GM23248 (cell line): ENCODE results near the gene SEC24D. TPM values are rescaled to one million over a fixed set of nuclear protein-coding genes. Genes with fewer than 3 reads are reported as not detected.
A peak's percentile ranks its signal among the peaks of the same experiment; 100 is the strongest.

Experiments used
- DNase-seq: peaks from one replicate; pipeline ENCODE4 v3.0.0-alpha.2; 2015
- H2AFZ ChIP-seq: fragments of 200-600 bp; sonication (generic); 2 replicates; pipeline ENCODE4 v1.6.1; 2016; ENCODE audit warnings: antibody characterized with exemption
- H3F3A ChIP-seq: fragments of 200-600 bp; sonication (generic); 2 replicates; pipeline ENCODE4 v1.6.1; 2016; ENCODE audit warnings: mild to moderate bottlenecking, antibody characterized with exemption, mixed run types; ENCODE audit not compliant: insufficient read depth
- H3K27ac ChIP-seq: fragments of 200-600 bp; sonication (generic); 2 replicates; pipeline ENCODE4 v1.5.1; 2016; ENCODE audit warnings: mild to moderate bottlenecking
- H3K27me3 ChIP-seq: fragments of 200-600 bp; sonication (generic); replicated peaks from 2 replicates; pipeline ENCODE4 v1.6.1; 2016; ENCODE audit warnings: mild to moderate bottlenecking; ENCODE audit not compliant: insufficient read depth
- H3K36me3 ChIP-seq: fragments of 200-600 bp; sonication (generic); 2 replicates; pipeline ENCODE4 v1.6.1; 2016; ENCODE audit warnings: low read depth, mild to moderate bottlenecking
- H3K4me1 ChIP-seq: fragments of 200-600 bp; sonication (generic); 2 replicates; pipeline ENCODE4 v1.6.1; 2016; ENCODE audit warnings: mild to moderate bottlenecking; ENCODE audit not compliant: insufficient read depth
- H3K4me2 ChIP-seq: fragments of 200-600 bp; sonication (generic); one replicate; pipeline ENCODE4 v1.6.1; 2016; ENCODE audit warnings: mild to moderate bottlenecking; ENCODE audit not compliant: unreplicated experiment
- H3K4me3 ChIP-seq: fragments of 200-600 bp; sonication (generic); 2 replicates; pipeline ENCODE4 v1.5.1; 2016; ENCODE audit warnings: mild to moderate bottlenecking
- H3K79me2 ChIP-seq: fragments of 200-600 bp; sonication (generic); 2 replicates; pipeline ENCODE4 v1.6.1; 2016; ENCODE audit warnings: mild to moderate bottlenecking; ENCODE audit not compliant: insufficient read depth
- H3K9ac ChIP-seq: fragments of 200-600 bp; sonication (generic); 2 replicates; pipeline ENCODE4 v1.6.1; 2016; ENCODE audit warnings: mild to moderate bottlenecking
- H3K9me2 ChIP-seq: fragments of 200-600 bp; sonication (generic); 2 replicates; pipeline ENCODE4 v1.6.1; 2016; ENCODE audit warnings: mixed run types, mild to moderate bottlenecking, moderate library complexity; ENCODE audit not compliant: insufficient read depth
- H3K9me3 ChIP-seq: fragments of 200-600 bp; sonication (generic); one replicate; pipeline ENCODE4 v1.6.1; 2017; ENCODE audit warnings: low read depth
- H4K20me1 ChIP-seq: fragments of 200-600 bp; sonication (generic); 2 replicates; pipeline ENCODE4 v1.6.0; 2016; ENCODE audit not compliant: insufficient read depth
- EZH2 ChIP-seq: fragments of 200-600 bp; sonication (generic); IDR thresholded peaks from 2 replicates; pipeline ENCODE4 v1.6.1; 2018; ENCODE audit warnings: antibody characterized with exemption, mild to moderate bottlenecking; ENCODE audit not compliant: insufficient read depth, poor library complexity, severe bottlenecking
- EZH2phosphoT487 ChIP-seq: fragments of 200-600 bp; sonication (generic); IDR thresholded peaks from 2 replicates; pipeline ENCODE4 v1.6.1; 2018; ENCODE audit warnings: antibody characterized with exemption, moderate library complexity, mild to moderate bottlenecking, low read depth; ENCODE audit not compliant: insufficient read depth
- WGBS, 2 experiments: methylation state at CpG; one replicate each; pipeline ENCODE4 v1.1.6; 2015 to 2017; ENCODE audit warnings: low lambda C conversion rate in 2 of 2, low coverage in 1 of 2; ENCODE audit errors: missing lambda C conversion rate in 2 of 2; 5-methylcytosine and 5-hydroxymethylcytosine counted together
- in situ Hi-C: fragments of 300-500 bp; cut with MboI; formaldehyde crosslinking; loops from 2 replicates; pipeline ENCODE4 v1.15.0; 2020
- polyA plus RNA-seq: library from polyadenylated mRNA; unstranded; fragments of >200 nt; fragmentation: Nextera tagmentation; extraction: Ambion mirVana; gene quantifications from 2 replicates; pipeline ENCODE4 v1.2.1, GENCODE V29; 2016
- total RNA-seq: library from RNA; depleted of rRNA; stranded (reverse); fragments of >200 nt; shearing (Covaris generic); gene quantifications from 2 replicates; pipeline ENCODE4 v1.2.3, GENCODE V29; 2014

The SEC24D gene
- total and polyA plus RNA-seq, 2 experiments from 2014 or later: 136 to 148 TPM

DNA sequence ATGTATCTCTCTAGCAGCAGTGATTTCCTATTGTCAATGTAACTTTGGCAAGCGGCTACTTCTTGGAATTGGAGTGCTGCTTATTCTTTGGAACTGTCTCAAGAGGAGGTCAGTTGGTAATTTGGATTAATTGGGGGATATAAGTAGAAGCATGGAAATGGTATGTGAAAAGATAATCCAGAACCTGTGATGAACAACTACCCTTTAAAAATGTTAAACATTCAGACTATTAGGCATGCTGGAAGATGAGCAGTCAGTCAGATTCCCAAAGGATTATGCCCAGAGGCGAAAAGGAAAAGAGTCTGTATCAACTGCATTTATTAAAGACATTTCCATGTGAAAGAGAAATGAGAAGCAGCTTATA, 62.5 kb downstream of the SEC24D start:
- H3K4me2 ChIP-seq: peak overlapping the region; percentile 48
- H3K4me3 ChIP-seq: no peak overlapping the region
- peaks cover 51% of the 10 kb centered on the region for H3K4me1 ChIP-seq
- TF ChIP-seq EZH2phosphoT487 (no peak), EZH2 (no peak)
- peaks cover 94% of the 10 kb centered on the region for H3F3A ChIP-seq
- peaks cover 32% of the 10 kb centered on the region for H3K36me3 ChIP-seq
- 0 out of 2 replicates have a peak, but pooled peaks cover 4% of the 10 kb centered on the region for H4K20me1 ChIP-seq
- in situ Hi-C loops: loop anchor here (25.0 kb wide), 1 partner anchor 189 kb away; no protein-coding TSS in a partner anchor
- no peaks in the 10 kb centered on the region for H3K27me3 ChIP-seq
- 0 out of 2 replicates have a peak overlapping the region, but pooled peaks have one; percentile 15 for H3K9ac ChIP-seq
- DNase-seq: peak; percentile 46
- peak overlapping the region; percentile 56 for H3K27ac ChIP-seq
- no peaks in the 10 kb centered on the region for H3K9me2 ChIP-seq
- peaks cover 83% of the 10 kb centered on the region for H3K79me2 ChIP-seq
- no peak overlapping the region for H2AFZ ChIP-seq
- 35 to 38% methylated on average over 2 of the region's 2 CpGs for WGBS, 2 experiments
- no peaks in the 10 kb centered on the region for H3K9me3 ChIP-seq

DNA sequence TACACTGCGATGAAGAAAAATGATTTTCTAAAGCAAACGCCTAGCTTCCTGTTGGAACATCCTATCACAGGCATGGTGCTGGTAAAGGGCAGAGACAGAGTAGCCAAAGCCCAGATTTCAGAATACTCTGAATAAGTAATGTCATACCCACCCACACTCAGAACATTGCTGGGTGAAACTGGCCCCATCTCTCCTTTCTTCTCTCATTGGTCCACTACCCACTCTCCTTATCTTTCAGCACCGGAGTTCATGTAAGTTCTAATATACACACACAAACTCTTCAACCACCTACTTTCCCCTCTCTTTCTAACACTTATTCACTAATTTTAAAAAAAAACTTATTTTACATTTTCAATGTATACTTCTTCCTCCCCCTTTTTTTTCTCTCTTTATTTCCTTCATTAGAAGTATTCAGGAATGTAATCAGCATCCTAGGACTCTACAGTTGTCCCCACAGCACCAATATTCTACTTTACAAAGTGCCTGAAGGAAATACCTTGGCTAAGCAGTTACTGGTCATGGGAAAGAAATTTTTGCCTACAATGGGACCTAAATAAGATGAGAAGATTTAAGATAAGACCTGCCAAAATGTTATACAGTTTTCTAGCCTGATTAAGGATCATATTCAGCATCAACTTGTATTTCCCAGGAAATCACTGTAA, 63.0 kb downstream of the SEC24D start:
- Histone ChIP-seq H3K9me2 (no peaks in the 10 kb centered on the region), H3F3A (peaks cover 92% of the 10 kb centered on the region), H3K36me3 (peaks cover 34% of the 10 kb centered on the region), H3K9ac (peak overlapping the region; percentile 15; the same call in 1 of the 2 replicates), H3K9me3 (no peaks in the 10 kb centered on the region), H4K20me1 (0 out of 2 replicates have a peak, but pooled peaks cover 4% of the 10 kb centered on the region), H3K4me2 (peak overlapping the region; percentile 48), H3K4me1 (peaks cover 51% of the 10 kb centered on the region), H3K27me3 (no peaks in the 10 kb centered on the region), H3K27ac (peak overlapping the region; percentile 56), H2AFZ (no peak overlapping the region), H3K79me2 (peaks cover 83% of the 10 kb centered on the region), H3K4me3 (peak overlapping the region; percentile 17; the same call in 1 of the 2 replicates)
- WGBS, 2 experiments: 8 to 21% methylated on average over 3 of the region's 3 CpGs
- peak; percentile 55 for DNase-seq
- in situ Hi-C loops: loop anchor here (25.0 kb wide), 1 partner anchor 189 kb away; no protein-coding TSS in a partner anchor
- TF ChIP-seq EZH2phosphoT487: no peak
- TF ChIP-seq EZH2: no peak

DNA sequence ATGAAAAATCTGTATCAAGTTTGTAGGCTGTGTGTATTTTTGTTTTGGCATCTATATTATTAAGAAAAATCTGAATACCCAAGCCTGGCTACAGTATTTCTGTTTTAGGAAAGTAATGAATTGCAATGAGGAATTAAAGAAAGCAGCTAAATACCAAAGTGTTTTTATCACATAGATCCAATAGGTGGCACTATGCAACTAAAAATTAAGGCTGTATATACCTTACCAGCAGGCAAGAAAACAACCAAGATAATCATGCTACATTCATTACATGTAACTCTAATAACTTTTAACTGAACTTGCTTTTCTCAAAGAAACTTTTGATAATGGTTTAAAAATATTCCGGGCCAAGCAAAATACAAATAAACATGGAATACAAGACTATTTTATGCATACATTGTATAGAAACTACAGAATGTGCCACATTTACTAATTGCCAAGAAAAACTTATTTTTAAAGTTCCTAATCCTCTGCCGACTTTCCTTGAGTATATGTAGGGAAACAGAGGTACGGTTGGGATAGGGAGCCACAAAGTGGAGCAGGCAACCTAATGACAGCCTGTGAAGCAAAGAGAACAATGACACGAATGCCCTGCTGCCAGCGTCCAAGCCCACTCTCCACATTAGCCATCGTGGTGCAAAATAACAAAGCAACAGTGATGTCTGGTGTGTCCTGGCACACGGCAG, 63.7 kb downstream of the SEC24D start:
- in situ Hi-C loops: loop anchor here (25.0 kb wide), 1 partner anchor 190 kb away; no protein-coding TSS in a partner anchor
- H3K27ac ChIP-seq: peak overlapping the region; percentile 56
- no peaks in the 10 kb centered on the region for H3K27me3 ChIP-seq
- H3K4me2 ChIP-seq: peak overlapping the region; percentile 48
- peak overlapping the region; percentile 15; the same call in 1 of the 2 replicates for H3K9ac ChIP-seq
- H3K9me3 ChIP-seq: no peaks in the 10 kb centered on the region
- H3K4me3 ChIP-seq: peak overlapping the region; percentile 17; the same call in 1 of the 2 replicates
- 21 to 23% methylated on average over 7 of the region's 7 CpGs for WGBS, 2 experiments
- H3K9me2 ChIP-seq: no peaks in the 10 kb centered on the region
- H3F3A ChIP-seq: peaks cover 92% of the 10 kb centered on the region
- peaks cover 51% of the 10 kb centered on the region for H3K4me1 ChIP-seq
- no peak overlapping the region for H2AFZ ChIP-seq
- peaks cover 89% of the 10 kb centered on the region for H3K79me2 ChIP-seq
- H4K20me1 ChIP-seq: 0 out of 2 replicates have a peak, but pooled peaks cover 4% of the 10 kb centered on the region
- peaks cover 41% of the 10 kb centered on the region for H3K36me3 ChIP-seq
- no peak for TF ChIP-seq EZH2phosphoT487
- TF ChIP-seq EZH2: no peak
- peak; percentile 72 for DNase-seq

DNA sequence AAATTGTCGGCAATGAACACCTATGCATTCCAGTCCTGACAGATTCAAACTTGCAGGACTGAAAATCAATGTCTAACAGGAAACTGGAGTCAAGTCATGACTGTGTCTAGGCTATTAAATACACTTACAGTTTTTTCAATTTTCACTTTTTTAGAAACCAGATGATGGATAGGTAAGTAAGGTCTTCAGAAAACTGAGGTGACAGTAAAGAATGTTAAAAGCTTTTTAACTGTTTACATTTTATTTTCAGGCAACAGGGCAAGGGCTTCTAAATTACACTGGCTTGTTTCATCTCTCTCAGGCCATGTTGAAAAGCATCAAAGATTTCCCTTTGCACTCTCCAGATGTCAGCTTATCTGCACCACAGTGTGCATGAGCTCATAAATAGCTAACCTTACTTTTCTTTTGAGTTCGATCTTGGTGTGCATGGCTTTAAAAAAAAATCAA, 65.2 kb downstream of the SEC24D start:
- Histone ChIP-seq H3K4me2 (no peak overlapping the region), H3F3A (peaks cover 94% of the 10 kb centered on the region), H3K9me3 (no peaks in the 10 kb centered on the region), H3K9me2 (no peaks in the 10 kb centered on the region), H3K27ac (0 out of 2 replicates have a peak overlapping the region, but pooled peaks have one; percentile 1), H3K4me1 (peaks cover 55% of the 10 kb centered on the region), H3K79me2 (peaks cover 83% of the 10 kb centered on the region), H3K27me3 (no peaks in the 10 kb centered on the region), H2AFZ (no peak overlapping the region), H4K20me1 (0 out of 2 replicates have a peak, but pooled peaks cover 4% of the 10 kb centered on the region), H3K9ac (no peak overlapping the region), H3K36me3 (peaks cover 53% of the 10 kb centered on the region), H3K4me3 (no peak overlapping the region)
- WGBS, 2 experiments: 99 to 100% methylated on average over 2 of the region's 2 CpGs
- no peak for TF ChIP-seq EZH2
- no peak for TF ChIP-seq EZH2phosphoT487
- in situ Hi-C loops: loop anchor here (25.0 kb wide), 1 partner anchor 192 kb away; no protein-coding TSS in a partner anchor
- DNase-seq: no peak
